Epithelial cell of proximal tubule (primary cell): ENCODE data around the gene KDM8. TPM values are rescaled to one million over a fixed set of nuclear protein-coding genes. Genes with fewer than 3 reads are reported as not detected.
A peak's percentile ranks its signal among the peaks of the same experiment; 100 is the strongest.
"Not testable (repeated sequence)": the region's sequence is repeated elsewhere in the genome, so short reads cannot be mapped to it uniquely, and the experiment has no call there.

Experiments used
- DNase-seq: peaks from one replicate; pipeline ENCODE4 v3.0.0-alpha.2; 2011; ENCODE audit warnings: low read depth
- H3K4me3 ChIP-seq: 2 replicates; pipeline ENCODE4 v1.5.1; 2011; ENCODE audit warnings: low read depth, mild to moderate bottlenecking, low read length
- CTCF ChIP-seq: conservative IDR thresholded peaks from 2 replicates; pipeline ENCODE4 v1.5.1; 2012; ENCODE audit warnings: low read depth, mild to moderate bottlenecking, low read length
- total RNA-seq: library from RNA; depleted of rRNA; stranded (reverse); fragments of >200 nt; gene quantifications from 2 replicates; pipeline ENCODE4 v1.2.3, GENCODE V29; 2015

The KDM8 gene
- total RNA-seq, 1 donor from 2014 or later, result 13.8 TPM

GRCh38 chr16:27248036-27248435, 44.7 kb downstream of the KDM8 start:
- no peak for DNase-seq
- TF ChIP-seq CTCF, result no peak
- no peak overlapping the region for H3K4me3 ChIP-seq

GRCh38 chr16:27248886-27249285, 45.6 kb downstream of the KDM8 start:
- not testable (repeated sequence) for DNase-seq, H3K4me3 ChIP-seq

GRCh38 chr16:27251541-27252205, 48.3 kb downstream of the KDM8 start:
- no peak overlapping the region for H3K4me3 ChIP-seq
- no peak for TF ChIP-seq CTCF

GRCh38 chr16:27252206-27252585, 48.9 kb downstream of the KDM8 start:
- no peak for TF ChIP-seq CTCF
- H3K4me3 ChIP-seq, result no peak overlapping the region
- no peak for DNase-seq

More at GRCh38 chr16:27251541-27252205, 48.3 kb downstream of the KDM8 start:
- DNase-seq, result no peak

- no peak overlapping the region for H3K4me3 ChIP-seq
- TF ChIP-seq CTCF, result no peak
- DNase-seq, result peak; percentile 73
These were observed 50.2 kb downstream of the KDM8 start for GRCh38 chr16:27253526-27253930.

GRCh38 chr16:27254262-27254811, 51.0 kb downstream of the KDM8 start:
- H3K4me3 ChIP-seq, result no peak overlapping the region
- TF ChIP-seq CTCF, result no peak
- no peak for DNase-seq

- no peak for TF ChIP-seq CTCF
- no peak for DNase-seq
- H3K4me3 ChIP-seq, result no peak overlapping the region
These were observed 53.5 kb downstream of the KDM8 start for GRCh38 chr16:27256861-27257260.
